GM12878 (cell line): ENCODE data around the gene ANTXR2. TPM values are rescaled to one million over a fixed set of nuclear protein-coding genes. Genes with fewer than 3 reads are reported as not detected.

Experiments used
- ATAC-seq: fragments of 200-7000 bp; cut with Tn5 transposase; 3 replicates; pipeline ENCODE4 v1.9.1; 2020; ENCODE audit warnings: mild to moderate bottlenecking, moderate library complexity
- BruUV-seq: library from RNA; stranded (reverse); fragments of 400-500 nt; replicated peaks from 2 replicates; lab custom pipeline; 2021; lab: Mats Ljungman, UMichigan
- CTCF ChIA-PET: fragments of 300-600 bp; sonication (Branson Sonifier 250); formaldehyde crosslinking; extraction: SDS; loops from one replicate; lab custom pipeline; 2021; ENCODE audit warnings: inconsistent platforms; lab: Yijun Ruan, JAX
- POLR2A ChIA-PET: fragments of 350-600 bp; formaldehyde crosslinking; extraction: SDS; loops from one replicate; lab custom pipeline; 2021; ENCODE audit warnings: inconsistent platforms; lab: Charles Lee
- RAD21 ChIA-PET: fragments of 300-600 bp; sonication (Branson Sonifier 250); formaldehyde crosslinking; loops from one replicate; lab custom pipeline; 2023; ENCODE audit warnings: antibody characterized with exemption; ENCODE audit not compliant: unreplicated experiment; lab: Charles Lee
- SMC1A ChIA-PET: fragments of 300-600 bp; sonication (Branson Sonifier 250); formaldehyde crosslinking; loops from one replicate; lab custom pipeline; 2023; ENCODE audit not compliant: unreplicated experiment, uncharacterized antibody; lab: Charles Lee
- DNase-seq: peaks from one replicate; pipeline ENCODE4 v3.0.0-alpha.2; 2011; ENCODE audit warnings: low read depth, low spot score
- FAIRE-seq: peaks from 3 replicates; lab custom pipeline; 2011; peaks lifted over from hg19 to GRCh38; lab: Jason Lieb, UNC
- H2AFZ ChIP-seq: 2 replicates; pipeline ENCODE4 v1.6.0; 2011; ENCODE audit warnings: low read depth, low read length, control low read depth; ENCODE audit not compliant: control insufficient read depth
- H3K27ac ChIP-seq: 2 replicates; pipeline ENCODE4 v1.5.1; 2011; ENCODE audit warnings: control low read depth; ENCODE audit not compliant: control insufficient read depth, insufficient read depth
- H3K27me3 ChIP-seq, 2 experiments: replicated peaks in 1 of 2; 2 replicates each; pipeline versions ENCODE4 v1.6.0 to v1.6.1; 2011; ENCODE audit warnings: low read length in 1 of 2; ENCODE audit not compliant: control insufficient read depth in 2 of 2, insufficient read depth in 2 of 2
- H3K36me3 ChIP-seq, 2 experiments: 2 replicates each; pipeline ENCODE4 v1.5.1; 2011; ENCODE audit warnings: low read length in 1 of 2; ENCODE audit not compliant: control insufficient read depth in 2 of 2, insufficient read depth in 2 of 2
- H3K4me1 ChIP-seq: 2 replicates; pipeline ENCODE4 v1.6.1; 2011; ENCODE audit warnings: mild to moderate bottlenecking, low read length, moderate library complexity, mixed read lengths; ENCODE audit not compliant: control insufficient read depth, insufficient read depth
- H3K4me2 ChIP-seq: 2 replicates; pipeline ENCODE4 v1.6.0; 2011; ENCODE audit warnings: control low read depth; ENCODE audit not compliant: control insufficient read depth, insufficient read depth
- H3K4me3 ChIP-seq: fragments of 200-600 bp; sonication (generic); 2 replicates; pipeline ENCODE4 v1.5.1; 2016
- H3K79me2 ChIP-seq: 2 replicates; pipeline ENCODE4 v1.6.0; 2011; ENCODE audit warnings: low read length; ENCODE audit not compliant: control insufficient read depth, insufficient read depth
- H3K9ac ChIP-seq: 2 replicates; pipeline ENCODE4 v1.8.0; 2011; ENCODE audit warnings: low read length, control low read depth, mixed read lengths; ENCODE audit not compliant: control insufficient read depth, insufficient read depth
- H3K9me3 ChIP-seq: replicated peaks from 3 replicates; pipeline ENCODE4 v1.5.1; 2011; ENCODE audit warnings: mild to moderate bottlenecking, low read length; ENCODE audit not compliant: control insufficient read depth, insufficient read depth
- H4K20me1 ChIP-seq: 2 replicates; pipeline ENCODE4 v1.6.0; 2011; ENCODE audit not compliant: control insufficient read depth, insufficient read depth
- BMI1 ChIP-seq: fragments of 450-650 bp; IDR thresholded peaks from 2 replicates; pipeline ENCODE4 v1.6.1; 2016; ENCODE audit warnings: mild to moderate bottlenecking, moderate library complexity, borderline replicate concordance
- CHD4 ChIP-seq: fragments of 200-600 bp; sonication (generic); IDR thresholded peaks from 2 replicates; pipeline ENCODE4 v1.6.1; 2016; ENCODE audit warnings: mild to moderate bottlenecking
- MEF2B ChIP-seq: fragments of 450-650 bp; IDR thresholded peaks from 2 replicates; pipeline ENCODE4 v1.6.1; 2018; ENCODE audit warnings: mild to moderate bottlenecking, moderate library complexity; ENCODE audit not compliant: partially characterized antibody, poor library complexity, severe bottlenecking
- MYC ChIP-seq: IDR thresholded peaks from 2 replicates; pipeline ENCODE4 v1.6.1; 2011; ENCODE audit warnings: mild to moderate bottlenecking, low read length, moderate library complexity, inconsistent platforms; ENCODE audit not compliant: insufficient read depth, insufficient replicate concordance, insufficient read length, severe bottlenecking
- POLR2AphosphoS5 ChIP-seq: IDR thresholded peaks from 2 replicates; pipeline ENCODE4 v1.6.1; 2011; ENCODE audit warnings: mild to moderate bottlenecking, low read length, inconsistent platforms
- in situ Hi-C: fragments of 300-500 bp; cut with MboI; formaldehyde crosslinking; loops from 9 replicates; pipeline ENCODE4 v1.14.3; 2018; ENCODE audit warnings: mixed read lengths
- intact Hi-C: fragments of 100-400 bp; cut with micrococcal nuclease; formaldehyde crosslinking; loops from one replicate; pipeline ENCODE4 v1.14.2; 2022; ENCODE audit not compliant: unreplicated experiment
- polyA plus RNA-seq, 11 experiments: library from polyadenylated mRNA; depleted of rRNA in 4 of 11; unstranded in 6 of 11; stranded (reverse) in 5 of 11; fragments of >200 nt; fragmentation: Nextera tagmentation in 4 of 11; fragmentation: Illumina TruSeq in 1 of 11; extraction: Ambion mirVana in 4 of 11; extraction: Trizol in 1 of 11; gene quantifications; 1 replicate in 1 of 11; 2 replicates in 10 of 11; pipeline versions ENCODE4 v1.2.1 to v1.2.3, GENCODE V29; 2011 to 2016; ENCODE audit warnings: inconsistent platforms in 2 of 11, missing spikeins in 2 of 11, low read depth in 1 of 11
- total RNA-seq, 4 experiments: library from RNA; depleted of rRNA in 3 of 4; stranded (reverse); fragments of >200 nt in 3 of 4; fragmentation: Illumina TruSeq in 1 of 4; extraction: Trizol in 1 of 4; gene quantifications; 2 replicates each; pipeline versions ENCODE4 v1.2.1 to v1.2.3, GENCODE V29; 2013 to 2021
- TF ChIP-seq, protein P1 (sequence below): fragments of 450-650 bp; formaldehyde crosslinking; IDR thresholded peaks from 2 replicates; pipeline ENCODE4 v1.4.0; 2020; ENCODE audit warnings: mild to moderate bottlenecking, moderate library complexity
- TF ChIP-seq, protein P2 (sequence below): fragments of 450-650 bp; IDR thresholded peaks from 2 replicates; pipeline ENCODE4 v1.6.1; 2017; ENCODE audit warnings: mild to moderate bottlenecking, moderate library complexity
- TF ChIP-seq, protein P3 (sequence below): IDR thresholded peaks from 2 replicates; pipeline ENCODE4 v1.6.1; 2012; ENCODE audit warnings: mild to moderate bottlenecking, low read depth, low read length
- TF ChIP-seq, protein P4 (sequence below): fragments of 450-650 bp; IDR thresholded peaks from 2 replicates; pipeline ENCODE4 v1.6.1; 2017; ENCODE audit warnings: low read depth, mild to moderate bottlenecking, moderate library complexity

ANTXR2 gene
- total and polyA plus RNA-seq, 10 of the 15 experiments (the other 5 are each of a cell fraction or from before 2014, with no cell fraction given): 1.4 to 8.9 (median 5.7) TPM

DNA sequence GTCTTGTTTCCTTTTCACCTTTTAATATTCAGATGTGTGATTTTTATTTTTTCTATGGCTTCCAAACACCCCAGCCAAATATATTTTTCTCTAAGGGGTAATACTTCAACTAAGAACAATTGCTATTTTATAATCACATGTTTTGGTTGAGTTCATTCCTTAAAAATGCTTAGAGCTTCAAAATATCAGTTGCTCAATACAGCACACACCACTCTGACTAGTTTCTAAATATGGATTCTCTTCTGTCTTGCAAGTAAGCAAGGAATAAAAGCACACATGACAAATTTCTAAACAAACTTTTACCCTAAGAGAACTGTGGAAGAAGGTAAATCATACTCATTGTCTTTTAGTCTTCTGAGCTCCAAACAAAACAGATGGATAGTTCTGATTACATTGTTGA lies 27.2 kb downstream of the ANTXR2 start:
- Histone ChIP-seq H3K79me2 (no peaks in the 10 kb centered on the region), H3K4me1 (no peaks in the 10 kb centered on the region), H3K27ac (no peak overlapping the region), H3K27me3 (no peaks in the 10 kb centered on the region), H4K20me1 (no peaks in the 10 kb centered on the region), H3K9me3 (no peaks in the 10 kb centered on the region), H3K4me3 (no peak overlapping the region), H3K4me2 (no peak overlapping the region), H2AFZ (no peak overlapping the region), H3K9ac (no peak overlapping the region), H3K36me3 (no peaks in the 10 kb centered on the region)
- RAD21 ChIA-PET: interaction anchor here (0.8 to 1.7 kb wide), 3 partner anchors 13 to 137 kb away, joined by 3 read pairs; no protein-coding TSS in a partner anchor
- in situ Hi-C loops (no loop called here), intact Hi-C loops (no loop called here)
- DNase-seq (no peak), ATAC-seq (no peak), FAIRE-seq (no peak)
- CTCF ChIA-PET: interaction anchor here (1.3 to 2.3 kb wide), 3 partner anchors 10 to 157 kb away, joined by 3 to 6 read pairs (median 3); no protein-coding TSS in a partner anchor
- POLR2A ChIA-PET: no interaction called here
- SMC1A ChIA-PET: interaction anchor here (1.2 to 4.5 kb wide), 2 partner anchors 11 to 22 kb away, joined by 6 to 23 read pairs; no protein-coding TSS in a partner anchor
- no TSS peak for BruUV-seq
- TF ChIP-seq POLR2AphosphoS5 (no peak), CHD4 (no peak), BMI1 (no peak), MYC (no peak), MEF2B (no peak)
- TF ChIP-seq, protein P1, sequence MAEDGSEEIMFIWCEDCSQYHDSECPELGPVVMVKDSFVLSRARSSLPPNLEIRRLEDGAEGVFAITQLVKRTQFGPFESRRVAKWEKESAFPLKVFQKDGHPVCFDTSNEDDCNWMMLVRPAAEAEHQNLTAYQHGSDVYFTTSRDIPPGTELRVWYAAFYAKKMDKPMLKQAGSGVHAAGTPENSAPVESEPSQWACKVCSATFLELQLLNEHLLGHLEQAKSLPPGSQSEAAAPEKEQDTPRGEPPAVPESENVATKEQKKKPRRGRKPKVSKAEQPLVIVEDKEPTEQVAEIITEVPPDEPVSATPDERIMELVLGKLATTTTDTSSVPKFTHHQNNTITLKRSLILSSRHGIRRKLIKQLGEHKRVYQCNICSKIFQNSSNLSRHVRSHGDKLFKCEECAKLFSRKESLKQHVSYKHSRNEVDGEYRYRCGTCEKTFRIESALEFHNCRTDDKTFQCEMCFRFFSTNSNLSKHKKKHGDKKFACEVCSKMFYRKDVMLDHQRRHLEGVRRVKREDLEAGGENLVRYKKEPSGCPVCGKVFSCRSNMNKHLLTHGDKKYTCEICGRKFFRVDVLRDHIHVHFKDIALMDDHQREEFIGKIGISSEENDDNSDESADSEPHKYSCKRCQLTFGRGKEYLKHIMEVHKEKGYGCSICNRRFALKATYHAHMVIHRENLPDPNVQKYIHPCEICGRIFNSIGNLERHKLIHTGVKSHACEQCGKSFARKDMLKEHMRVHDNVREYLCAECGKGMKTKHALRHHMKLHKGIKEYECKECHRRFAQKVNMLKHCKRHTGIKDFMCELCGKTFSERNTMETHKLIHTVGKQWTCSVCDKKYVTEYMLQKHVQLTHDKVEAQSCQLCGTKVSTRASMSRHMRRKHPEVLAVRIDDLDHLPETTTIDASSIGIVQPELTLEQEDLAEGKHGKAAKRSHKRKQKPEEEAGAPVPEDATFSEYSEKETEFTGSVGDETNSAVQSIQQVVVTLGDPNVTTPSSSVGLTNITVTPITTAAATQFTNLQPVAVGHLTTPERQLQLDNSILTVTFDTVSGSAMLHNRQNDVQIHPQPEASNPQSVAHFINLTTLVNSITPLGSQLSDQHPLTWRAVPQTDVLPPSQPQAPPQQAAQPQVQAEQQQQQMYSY: no peak
- TF ChIP-seq, protein P2, sequence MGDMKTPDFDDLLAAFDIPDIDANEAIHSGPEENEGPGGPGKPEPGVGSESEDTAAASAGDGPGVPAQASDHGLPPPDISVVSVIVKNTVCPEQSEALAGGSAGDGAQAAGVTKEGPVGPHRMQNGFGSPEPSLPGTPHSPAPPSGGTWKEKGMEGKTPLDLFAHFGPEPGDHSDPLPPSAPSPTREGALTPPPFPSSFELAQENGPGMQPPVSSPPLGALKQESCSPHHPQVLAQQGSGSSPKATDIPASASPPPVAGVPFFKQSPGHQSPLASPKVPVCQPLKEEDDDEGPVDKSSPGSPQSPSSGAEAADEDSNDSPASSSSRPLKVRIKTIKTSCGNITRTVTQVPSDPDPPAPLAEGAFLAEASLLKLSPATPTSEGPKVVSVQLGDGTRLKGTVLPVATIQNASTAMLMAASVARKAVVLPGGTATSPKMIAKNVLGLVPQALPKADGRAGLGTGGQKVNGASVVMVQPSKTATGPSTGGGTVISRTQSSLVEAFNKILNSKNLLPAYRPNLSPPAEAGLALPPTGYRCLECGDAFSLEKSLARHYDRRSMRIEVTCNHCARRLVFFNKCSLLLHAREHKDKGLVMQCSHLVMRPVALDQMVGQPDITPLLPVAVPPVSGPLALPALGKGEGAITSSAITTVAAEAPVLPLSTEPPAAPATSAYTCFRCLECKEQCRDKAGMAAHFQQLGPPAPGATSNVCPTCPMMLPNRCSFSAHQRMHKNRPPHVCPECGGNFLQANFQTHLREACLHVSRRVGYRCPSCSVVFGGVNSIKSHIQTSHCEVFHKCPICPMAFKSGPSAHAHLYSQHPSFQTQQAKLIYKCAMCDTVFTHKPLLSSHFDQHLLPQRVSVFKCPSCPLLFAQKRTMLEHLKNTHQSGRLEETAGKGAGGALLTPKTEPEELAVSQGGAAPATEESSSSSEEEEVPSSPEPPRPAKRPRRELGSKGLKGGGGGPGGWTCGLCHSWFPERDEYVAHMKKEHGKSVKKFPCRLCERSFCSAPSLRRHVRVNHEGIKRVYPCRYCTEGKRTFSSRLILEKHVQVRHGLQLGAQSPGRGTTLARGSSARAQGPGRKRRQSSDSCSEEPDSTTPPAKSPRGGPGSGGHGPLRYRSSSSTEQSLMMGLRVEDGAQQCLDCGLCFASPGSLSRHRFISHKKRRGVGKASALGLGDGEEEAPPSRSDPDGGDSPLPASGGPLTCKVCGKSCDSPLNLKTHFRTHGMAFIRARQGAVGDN: no peak
- TF ChIP-seq, protein P3, sequence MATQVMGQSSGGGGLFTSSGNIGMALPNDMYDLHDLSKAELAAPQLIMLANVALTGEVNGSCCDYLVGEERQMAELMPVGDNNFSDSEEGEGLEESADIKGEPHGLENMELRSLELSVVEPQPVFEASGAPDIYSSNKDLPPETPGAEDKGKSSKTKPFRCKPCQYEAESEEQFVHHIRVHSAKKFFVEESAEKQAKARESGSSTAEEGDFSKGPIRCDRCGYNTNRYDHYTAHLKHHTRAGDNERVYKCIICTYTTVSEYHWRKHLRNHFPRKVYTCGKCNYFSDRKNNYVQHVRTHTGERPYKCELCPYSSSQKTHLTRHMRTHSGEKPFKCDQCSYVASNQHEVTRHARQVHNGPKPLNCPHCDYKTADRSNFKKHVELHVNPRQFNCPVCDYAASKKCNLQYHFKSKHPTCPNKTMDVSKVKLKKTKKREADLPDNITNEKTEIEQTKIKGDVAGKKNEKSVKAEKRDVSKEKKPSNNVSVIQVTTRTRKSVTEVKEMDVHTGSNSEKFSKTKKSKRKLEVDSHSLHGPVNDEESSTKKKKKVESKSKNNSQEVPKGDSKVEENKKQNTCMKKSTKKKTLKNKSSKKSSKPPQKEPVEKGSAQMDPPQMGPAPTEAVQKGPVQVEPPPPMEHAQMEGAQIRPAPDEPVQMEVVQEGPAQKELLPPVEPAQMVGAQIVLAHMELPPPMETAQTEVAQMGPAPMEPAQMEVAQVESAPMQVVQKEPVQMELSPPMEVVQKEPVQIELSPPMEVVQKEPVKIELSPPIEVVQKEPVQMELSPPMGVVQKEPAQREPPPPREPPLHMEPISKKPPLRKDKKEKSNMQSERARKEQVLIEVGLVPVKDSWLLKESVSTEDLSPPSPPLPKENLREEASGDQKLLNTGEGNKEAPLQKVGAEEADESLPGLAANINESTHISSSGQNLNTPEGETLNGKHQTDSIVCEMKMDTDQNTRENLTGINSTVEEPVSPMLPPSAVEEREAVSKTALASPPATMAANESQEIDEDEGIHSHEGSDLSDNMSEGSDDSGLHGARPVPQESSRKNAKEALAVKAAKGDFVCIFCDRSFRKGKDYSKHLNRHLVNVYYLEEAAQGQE: no peak
- TF ChIP-seq, protein P4, sequence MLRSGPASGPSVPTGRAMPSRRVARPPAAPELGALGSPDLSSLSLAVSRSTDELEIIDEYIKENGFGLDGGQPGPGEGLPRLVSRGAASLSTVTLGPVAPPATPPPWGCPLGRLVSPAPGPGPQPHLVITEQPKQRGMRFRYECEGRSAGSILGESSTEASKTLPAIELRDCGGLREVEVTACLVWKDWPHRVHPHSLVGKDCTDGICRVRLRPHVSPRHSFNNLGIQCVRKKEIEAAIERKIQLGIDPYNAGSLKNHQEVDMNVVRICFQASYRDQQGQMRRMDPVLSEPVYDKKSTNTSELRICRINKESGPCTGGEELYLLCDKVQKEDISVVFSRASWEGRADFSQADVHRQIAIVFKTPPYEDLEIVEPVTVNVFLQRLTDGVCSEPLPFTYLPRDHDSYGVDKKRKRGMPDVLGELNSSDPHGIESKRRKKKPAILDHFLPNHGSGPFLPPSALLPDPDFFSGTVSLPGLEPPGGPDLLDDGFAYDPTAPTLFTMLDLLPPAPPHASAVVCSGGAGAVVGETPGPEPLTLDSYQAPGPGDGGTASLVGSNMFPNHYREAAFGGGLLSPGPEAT: no peak
